NCI-H2196 (cell line): ENCODE measurements around the gene BACE1-AS.

Experiments
- DNase-seq: peaks from one replicate; lab custom pipeline; 2025; ENCODE audit not compliant: unreplicated experiment; lab: John Stamatoyannopoulos, UW

BACE1-AS gene

DNA sequence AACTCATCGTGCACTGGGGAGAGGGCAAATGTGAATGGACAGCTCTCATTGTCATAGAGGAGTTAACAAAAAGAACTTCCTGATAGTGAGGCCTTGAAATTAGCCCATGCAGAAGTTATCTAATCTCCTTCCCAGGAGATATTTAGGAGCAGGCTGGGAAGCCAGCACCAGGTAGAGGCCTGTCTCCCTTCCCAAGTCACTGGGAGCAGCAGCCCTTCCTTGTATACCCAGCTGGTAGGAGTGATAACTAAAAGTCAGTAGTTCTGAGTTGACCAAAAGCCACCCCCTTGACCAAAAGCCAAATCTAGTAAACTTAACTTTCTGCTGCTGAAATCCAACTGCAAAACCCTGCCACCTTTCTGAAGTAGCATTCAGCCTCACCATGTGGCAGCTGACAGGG lies 1.4 kb upstream of the BACE1-AS start:
- no peak for DNase-seq

DNA sequence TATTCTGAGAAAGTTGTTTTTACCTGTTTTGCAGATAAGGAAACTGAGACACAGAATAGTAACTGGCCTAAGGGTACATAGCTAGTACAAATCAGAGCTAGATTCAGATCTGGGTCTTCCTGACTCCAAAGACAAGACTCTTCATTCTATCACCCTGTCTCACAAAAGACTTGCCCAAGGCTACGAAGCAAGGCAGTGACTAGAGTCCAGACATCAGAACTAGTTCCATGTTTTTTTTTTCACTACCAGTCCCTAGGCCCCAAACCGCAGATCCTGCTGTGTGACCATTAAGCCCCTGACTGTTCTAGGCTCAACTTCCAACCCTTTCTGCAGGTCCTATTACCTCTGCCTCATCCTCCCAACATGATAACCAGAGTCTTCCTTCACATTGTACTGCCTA lies 1.5 kb downstream of the BACE1-AS start:
- no peak for DNase-seq

DNA sequence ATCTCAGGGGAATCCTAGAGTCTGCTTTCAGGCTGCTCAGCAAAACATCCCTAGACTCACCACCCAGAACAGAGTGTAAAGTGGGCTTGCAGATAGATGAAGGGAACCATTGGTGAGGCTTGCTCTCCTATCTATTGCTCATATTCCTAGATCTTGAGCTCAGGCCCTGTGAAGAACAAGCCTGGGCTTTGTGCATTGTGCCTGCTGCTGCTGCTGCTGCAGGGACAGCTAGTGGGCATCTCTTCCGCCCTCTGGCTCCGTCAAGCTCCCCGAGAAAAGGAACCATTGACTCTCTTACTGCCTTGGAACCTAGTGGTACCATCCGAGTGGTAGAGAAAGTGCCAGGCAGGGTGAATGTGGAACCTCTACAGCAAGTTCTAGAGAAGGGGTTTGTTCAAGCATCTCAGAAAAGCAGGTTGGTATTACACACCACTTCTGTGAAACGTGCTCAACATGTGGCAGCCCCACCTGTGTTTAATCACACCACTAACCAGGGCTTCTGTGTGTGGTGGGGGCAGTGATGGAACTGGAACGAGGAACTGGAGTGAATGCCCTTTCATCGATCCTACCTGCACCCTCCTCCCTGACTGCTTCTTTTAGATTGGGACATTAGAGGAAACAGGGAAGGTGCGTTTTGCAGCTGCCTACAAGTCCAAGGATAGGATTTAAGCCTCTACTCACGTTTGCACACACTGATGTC lies 4.4 kb downstream of the BACE1-AS start:
- no peak for DNase-seq

DNA sequence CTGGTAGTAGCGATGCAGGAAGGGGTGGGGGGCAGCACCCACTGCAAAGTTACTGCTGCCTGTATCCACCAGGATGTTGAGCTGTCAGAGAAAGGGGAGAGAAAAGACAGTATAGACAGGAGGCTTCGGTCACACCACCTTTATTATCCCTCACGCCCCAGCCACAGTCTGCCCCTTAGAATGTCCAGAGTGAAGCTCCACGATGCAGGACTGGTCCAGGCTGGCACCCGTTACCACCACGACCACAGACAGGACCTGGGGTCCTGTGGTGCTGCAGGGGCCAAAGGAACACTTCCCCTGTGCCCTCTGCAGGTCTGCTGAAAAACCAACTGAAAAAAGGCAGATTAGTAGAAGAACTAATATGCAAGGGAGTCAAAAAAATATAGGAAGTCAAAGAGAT lies 5.7 kb downstream of the BACE1-AS start:
- no peak for DNase-seq

DNA sequence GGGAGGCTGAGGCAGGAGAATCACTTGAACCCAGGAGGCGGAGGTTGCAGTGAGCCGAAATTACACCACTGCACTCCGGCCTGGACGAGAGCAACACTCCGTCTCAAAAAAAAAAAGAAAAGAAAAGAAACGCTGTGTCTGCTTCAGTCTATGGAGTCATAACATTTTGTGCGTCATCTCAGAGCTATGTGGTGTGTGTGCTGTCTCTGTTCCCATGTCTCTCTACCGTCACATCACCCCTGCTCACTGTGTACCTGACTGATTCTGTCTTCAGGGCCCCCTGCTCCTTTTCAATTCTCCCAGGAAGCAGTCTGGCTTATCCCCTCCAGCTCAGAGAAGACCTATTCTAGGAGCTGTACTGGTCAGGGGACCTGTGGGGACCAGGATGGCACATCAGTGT lies 7.0 kb downstream of the BACE1-AS start:
- no peak for DNase-seq

DNA sequence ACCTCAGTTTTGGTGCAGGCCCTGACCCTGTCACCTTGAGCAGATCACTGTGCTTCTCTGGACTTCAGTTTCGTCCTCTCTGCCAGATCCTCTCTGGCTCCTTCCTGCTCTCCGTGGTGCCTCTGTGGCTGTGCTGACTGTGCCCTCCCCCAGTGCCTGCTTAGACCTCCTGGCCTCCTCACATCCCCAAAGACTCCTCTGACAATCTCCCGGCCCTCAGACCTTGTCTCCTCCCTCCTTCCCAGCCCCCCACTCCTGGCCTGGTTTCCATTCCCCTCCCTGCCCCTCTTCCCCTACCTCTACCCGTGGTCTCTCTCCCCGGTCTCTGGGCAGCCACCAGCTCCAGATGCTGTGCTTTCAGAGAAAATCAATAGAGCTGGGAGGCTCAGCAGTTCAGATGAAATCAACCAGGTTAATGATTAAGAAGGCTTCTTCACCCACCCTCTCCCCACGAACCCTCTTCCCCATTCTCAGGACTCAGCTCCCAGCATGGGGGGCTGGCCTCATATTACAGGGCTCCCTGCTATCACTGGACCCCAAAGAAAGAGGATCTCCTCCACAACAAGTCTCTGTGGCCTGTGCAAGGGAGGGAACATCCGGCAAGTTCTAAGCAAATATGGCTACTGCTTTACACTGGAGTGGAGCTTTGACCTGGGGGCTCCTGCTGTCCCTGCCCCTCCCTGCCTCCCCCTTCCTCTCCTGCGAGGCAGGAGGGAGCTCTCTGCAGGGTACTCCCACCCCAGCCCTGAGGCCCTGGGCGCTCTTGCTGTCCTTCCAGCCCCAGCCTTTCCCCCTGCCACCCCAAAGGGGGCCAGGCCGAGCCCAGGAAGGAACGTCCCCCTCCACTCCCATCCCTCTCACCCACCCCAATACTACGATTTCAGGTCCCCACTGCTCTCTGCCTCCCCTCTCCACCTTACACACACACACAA lies 8.5 kb downstream of the BACE1-AS start:
- DNase-seq = no peak

DNA sequence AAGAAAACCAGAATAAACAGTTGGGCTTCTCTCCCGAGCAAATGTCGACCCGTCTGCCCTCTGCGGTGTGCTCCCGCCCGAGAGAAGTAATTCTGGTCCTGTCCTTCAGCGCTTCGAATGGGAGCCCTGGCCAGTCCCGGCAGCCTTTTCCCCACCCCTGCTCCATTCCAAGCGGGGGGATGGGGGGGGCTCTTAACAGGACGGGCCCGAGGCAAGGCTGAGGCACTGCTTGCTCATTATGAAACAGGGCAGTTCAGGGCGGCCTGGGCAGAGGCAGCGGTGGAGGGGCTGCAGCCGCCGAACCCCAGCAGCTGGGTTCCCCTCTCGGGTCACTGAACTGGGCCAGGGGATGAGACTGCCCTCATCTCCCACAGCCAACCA lies 9.1 kb downstream of the BACE1-AS start:
- no peak for DNase-seq

DNA sequence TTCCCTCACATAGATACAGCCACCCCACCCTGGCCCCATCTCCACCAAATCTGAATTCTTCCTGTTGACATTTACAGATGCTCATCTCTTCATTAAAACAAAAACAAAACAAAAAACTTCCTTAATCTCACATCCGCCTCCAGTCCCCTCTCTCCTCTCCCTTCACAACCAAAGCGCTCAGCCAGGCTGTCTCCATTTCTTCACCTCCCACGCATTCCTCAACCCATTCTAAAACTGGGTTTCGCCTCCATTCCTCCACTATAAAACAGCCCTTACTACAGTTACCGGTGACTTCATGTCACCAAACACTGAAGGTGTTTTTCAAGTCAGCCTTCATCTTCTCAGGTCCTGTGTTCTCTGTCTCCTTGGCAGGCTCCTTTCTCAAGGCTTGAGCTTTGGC lies 9.6 kb downstream of the BACE1-AS start:
- DNase-seq = no peak

DNA sequence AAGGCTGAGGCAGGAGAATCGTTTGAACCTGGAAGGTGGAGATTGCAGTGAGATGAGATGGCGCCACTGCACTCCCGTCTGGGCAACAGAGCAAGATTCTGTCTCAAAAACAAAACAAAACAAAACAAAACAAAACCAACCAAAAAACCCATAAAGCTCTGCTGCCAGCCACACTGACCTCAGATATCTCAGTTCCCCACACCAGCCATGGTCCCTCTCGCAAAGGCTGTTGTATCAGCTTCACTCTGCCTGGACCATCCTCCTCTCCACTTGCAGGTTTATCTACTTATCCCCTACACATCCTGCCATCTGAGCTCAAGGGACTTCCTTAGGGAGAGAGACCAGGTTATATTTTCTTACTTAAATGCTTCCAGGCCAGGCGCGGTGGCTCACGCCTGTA lies 11.1 kb downstream of the BACE1-AS start:
- DNase-seq = no peak

DNA sequence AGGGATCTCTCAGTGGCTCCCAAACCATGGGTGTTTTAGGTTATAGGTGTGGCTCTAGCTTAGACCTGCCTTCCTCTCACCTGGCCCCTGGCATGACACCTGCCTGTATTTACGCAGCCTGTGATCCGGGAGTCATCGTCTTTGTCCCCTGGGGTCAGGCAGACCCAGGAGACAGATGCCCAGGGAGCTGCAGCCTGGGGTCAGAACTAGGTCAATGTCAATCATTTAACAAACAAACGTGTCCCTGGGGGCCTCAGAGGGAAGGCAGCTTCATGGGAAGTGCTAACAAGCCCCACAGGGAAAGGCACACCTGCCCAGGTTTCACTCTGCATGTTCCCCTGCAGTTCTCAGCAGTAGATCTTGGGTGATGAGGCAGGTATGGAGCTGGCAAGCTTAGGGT lies 12.0 kb downstream of the BACE1-AS start:
- DNase-seq = no peak

DNA sequence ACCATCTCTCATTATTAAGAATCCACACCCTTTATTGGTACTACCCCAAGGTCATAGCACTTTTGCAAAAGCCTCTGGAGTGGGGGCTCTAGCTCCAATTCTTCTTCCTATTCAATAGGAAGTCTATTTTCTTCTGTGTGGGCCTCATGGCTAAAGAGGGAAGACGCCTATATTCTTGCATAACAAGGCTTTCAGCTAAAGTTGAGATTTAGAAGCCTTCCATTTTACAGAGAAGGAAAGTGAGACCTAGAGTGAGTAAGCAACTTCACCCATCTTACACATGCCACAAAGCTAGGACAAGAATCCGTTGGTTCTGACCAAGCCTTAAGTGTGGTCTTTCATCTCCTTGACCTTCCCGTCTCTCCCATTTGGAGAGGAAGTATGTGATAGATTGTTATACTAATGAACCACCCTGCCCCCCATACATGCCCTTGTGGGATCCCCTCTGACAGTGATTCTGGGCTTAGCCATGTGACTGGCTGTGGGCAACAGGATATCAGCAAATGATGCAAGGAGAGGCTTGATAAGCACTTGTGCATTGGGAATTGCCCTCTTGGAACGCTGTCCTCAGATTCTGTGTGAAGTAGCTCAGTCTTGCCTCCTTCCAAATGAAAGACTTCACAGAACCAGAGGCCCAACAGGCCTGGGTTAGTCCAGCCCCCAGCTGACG lies 12.6 kb downstream of the BACE1-AS start:
- no peak for DNase-seq

DNA sequence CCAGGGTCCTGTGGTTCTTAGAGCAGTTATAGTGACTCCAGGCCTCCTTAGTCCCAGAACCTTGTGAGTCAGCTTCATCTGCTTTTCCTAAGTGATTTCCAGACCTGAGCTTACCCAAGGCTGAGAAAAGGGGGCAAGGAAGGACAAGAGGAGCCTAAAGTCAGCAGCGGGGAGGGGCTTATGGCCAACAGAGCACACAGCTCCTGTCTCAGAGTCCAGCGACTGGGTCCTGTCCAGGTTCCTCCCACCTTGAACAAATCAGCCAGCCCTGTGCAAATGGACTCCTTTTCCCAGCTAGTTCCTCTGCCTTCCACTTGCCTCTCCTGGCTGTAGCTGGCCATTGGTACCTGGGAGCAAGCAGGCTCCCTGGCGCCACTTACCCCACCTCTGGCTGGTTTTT lies 14.0 kb downstream of the BACE1-AS start:
- no peak for DNase-seq

DNA sequence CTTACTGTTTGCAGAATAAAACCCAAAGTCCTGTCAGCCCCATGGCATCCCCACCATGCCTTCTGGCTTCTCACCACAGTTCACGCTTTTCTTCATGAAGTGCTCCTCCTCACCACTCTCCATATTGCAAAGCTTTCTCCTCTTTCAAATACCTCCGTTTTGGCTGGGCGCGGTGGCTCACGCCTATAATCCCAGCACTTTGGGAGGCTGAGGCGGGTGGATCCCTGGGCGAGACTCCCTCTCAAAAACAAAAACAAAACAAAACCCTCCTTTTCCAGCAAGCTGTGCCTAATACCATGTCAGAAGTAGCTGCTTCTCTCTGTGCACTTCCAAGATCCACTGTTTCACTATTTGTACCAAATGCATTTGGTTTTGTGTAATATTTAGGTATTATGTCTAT lies 18.2 kb downstream of the BACE1-AS start:
- no peak for DNase-seq

DNA sequence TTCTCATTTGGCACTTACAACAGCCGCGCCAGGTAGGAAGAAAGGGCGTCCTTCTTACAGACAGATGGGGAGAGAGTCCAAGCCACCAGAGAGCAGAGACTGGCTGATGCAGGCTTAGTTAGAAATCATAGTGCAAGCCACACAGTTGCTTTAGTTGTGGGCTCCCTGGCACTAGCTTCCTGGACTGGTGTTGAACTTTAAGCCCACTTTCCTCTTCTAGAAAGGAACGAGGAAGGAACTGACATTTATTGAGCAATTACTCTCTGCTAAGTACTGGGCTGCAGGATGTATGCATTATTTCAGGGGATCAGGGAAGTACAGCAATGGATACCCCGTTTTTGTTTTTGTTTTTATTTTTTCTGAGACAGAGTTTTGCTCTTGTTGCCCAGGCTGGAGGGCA lies 21.9 kb downstream of the BACE1-AS start:
- no peak for DNase-seq

DNA sequence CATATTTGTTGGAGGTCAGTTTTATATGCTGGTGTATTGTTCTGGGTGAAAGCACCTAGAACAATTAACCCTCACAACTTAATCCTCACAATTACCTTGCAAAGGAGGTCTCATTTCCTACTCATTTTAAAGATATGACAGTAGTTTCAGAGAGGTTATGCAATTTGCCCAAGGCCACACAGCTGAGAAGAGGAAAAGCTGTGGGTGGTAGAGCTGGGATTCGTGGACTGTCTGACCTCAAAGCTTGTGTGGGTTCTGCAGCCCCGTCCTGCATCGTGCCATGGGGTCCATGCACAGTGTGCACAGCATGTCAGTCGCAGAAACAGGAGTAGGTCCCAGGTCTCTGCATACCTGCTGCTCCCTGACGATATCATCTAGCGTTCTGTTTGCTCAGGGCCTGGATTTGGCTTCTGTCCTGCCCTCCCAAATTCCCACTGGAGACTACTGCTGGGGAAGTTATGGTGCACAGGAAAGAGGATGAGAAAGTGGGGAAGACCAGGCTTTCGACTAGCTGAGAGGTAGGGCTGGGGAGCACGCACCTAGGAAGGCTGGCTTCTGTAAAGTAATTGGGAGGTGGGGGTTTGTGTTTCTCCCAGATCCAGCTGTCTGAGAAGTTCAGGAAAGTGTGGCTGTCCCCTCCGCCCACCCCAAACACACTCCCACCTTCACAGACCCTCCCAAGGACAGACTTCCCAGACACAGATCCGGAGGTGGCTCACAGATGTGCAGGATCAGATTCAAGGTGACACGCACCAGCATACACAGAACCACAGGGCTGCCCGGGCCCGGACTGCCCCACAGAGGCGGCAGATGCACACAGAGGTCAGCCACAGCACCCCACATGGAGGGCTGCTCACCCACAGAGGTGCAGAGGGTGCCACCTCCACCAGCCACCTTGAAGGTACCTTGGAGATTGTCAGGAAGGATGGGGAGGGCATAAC lies 23.0 kb downstream of the BACE1-AS start:
- no peak for DNase-seq

DNA sequence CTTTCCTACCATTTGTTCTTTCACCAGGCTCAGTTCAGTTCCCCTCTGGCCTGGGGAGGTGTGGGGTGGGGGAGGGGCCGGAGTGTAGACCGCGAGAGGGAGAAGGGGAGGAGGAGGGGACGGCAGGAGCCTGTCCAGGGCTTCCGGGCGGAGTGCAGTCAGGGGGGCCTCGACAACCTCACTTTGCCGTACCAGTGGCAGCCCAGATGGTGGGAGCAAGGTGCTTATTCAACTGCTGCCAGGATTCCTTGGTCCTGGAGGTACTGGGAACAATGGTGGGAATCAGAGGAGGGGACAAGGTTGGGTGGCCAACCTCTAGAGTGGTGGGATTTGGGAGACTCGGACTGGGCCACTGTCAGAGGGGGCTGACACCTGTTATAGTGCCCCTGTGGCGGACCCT lies 23.7 kb downstream of the BACE1-AS start:
- DNase-seq = no peak

DNA sequence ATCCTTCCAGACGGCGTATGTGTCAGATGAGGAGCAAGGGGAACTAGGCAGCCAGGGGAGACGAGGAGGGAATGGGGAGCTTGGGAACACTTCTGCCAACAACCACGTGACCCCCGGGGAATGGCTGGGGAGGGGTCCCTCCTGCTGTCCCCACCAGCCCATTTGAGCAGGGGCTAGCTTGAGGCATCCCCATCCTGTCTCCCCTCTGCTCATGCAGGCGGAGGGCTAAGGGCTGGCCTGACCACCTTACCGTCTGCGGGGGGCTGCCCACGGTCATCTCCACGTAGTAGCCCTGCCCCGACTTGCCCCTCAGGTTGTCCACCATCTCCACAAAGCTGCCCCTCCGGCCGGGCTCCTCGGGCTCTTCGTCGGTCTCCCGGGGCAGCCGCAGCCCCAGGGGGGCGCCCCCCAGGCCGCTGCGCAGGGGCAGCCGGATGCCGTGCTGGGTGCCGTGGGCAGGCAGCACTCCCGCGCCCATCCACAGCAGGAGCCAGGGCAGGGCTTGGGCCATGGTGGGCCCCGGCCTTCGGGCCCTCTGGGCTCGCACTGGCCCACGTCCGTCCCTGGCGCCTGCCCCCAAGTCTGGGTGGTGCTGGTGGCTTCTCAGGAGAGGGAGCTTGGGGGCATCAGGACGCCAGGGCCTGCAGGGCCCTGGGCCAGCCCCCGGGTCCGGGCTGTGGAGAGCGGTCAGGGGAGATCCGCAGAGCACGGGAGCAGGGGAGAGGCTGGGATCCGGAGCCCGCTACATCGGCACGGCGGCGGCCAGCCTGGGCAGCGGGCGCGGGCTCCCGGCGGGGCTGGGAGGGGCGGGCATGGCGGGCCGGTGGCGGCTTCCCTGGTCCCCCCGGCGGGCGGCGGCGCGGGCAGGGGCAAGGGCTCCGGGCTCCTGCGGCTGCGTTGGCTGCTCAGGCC lies 24.4 kb downstream of the BACE1-AS start:
- no peak for DNase-seq

DNA sequence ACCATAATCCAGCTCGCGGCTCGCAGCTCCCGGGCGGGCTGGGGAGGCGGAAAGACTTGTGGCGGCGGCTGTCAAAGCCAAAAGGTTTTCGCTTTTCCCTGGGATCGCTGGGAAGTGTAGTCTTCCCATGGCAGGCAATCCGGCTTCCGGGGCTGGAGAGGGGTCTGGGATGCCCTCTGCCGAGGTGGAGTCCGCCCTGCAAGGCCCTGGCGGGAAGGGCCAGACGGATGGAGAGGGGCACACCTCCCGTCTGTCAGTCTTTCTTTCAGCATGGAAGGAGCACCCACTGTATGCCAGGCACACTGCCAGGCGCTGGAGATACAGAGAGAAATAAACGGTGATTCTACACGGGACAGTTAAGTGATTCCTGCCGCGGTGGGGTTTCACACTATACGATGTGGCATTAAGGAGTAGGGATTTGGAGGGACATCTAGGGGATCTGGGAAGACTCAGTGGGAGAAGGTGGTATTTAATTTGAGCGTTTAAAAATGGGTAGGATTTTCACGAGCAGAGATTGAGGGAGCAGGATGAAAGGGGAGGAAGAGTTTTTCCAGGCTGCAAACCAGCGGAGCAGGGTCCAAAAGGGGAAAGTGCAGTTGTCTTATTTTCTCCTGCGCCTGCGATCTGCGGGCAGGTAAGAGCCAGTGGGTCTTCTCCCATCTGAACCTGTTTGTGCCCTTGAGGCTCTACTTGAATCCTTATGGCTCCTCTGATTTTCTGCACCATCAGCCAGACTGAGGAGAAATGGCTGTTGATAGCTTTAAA lies 25.2 kb downstream of the BACE1-AS start, which contains the start of gene BACE1:
Gene BACE1 (minus strand): TSS at position 60 of the 765 bp plus-strand sequence. CDS start 461 bp downstream, outside the sequence.
- DNase-seq = peak; percentile 82

DNA sequence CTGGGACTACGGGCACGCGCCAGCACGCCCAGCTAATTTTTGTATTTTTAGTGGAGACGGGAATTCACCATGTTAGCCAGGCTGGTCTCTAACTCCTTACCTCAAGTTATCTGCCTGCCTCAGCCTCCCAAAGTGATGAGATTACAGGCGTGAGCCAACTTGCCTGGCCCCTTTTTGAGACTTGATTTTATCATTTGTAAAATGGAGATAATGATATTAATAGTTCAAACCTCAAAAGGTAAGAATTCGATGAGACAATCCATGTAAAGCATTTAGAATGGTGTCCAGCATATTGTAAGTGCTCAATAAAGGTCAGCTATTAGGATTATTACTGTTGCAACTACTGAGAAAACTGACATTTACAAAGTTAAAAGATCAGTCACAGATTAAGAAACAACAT lies 27.6 kb downstream of the BACE1-AS start:
- no peak for DNase-seq
